ENCODE measurements around the gene MPPED2. TPM values are rescaled to one million over a fixed set of nuclear protein-coding genes. Genes with fewer than 3 reads are reported as not detected.
A peak's percentile ranks its signal among the peaks of the same experiment; 100 is the strongest.

MPPED2 gene
- total and polyA plus RNA-seq, 7 donors, result 0.80 to 19.1 (median 6.8) TPM; not detected in 2

GRCh38 chr11:30573951-30574350 is 12.2 kb downstream of the MPPED2 start:
- no peak for DNase-seq
- TF ChIP-seq EP300 (IDR thresholded peaks at IDR 0.05) (no peak), CTCF (IDR thresholded peaks at IDR 0.05) (no peak), POLR2A (IDR thresholded peaks at IDR 0.05) (no peak), POLR2AphosphoS5 (IDR thresholded peaks at IDR 0.05) (no peak)
- intact Hi-C loops (cut with DNase I), result no loop called here

GRCh38 chr11:30568931-30569330 is 17.2 kb downstream of the MPPED2 start:
- intact Hi-C loops (cut with DNase I), result no loop called here
- H3K9me3 ChIP-seq, result no peaks in the 10 kb centered on the region
- H3K4me3 ChIP-seq, result no peak overlapping the region
- WGBS, 2 donors, result 50 to 69% methylated on average over 8 of the region's 8 CpGs
- H3K4me1 ChIP-seq, result peaks cover 0 to 21% (median 12%) of the 10 kb centered on the region in 4 donors
- no peak overlapping the region for H3K27ac ChIP-seq
- no peaks in the 10 kb centered on the region for H3K27me3 ChIP-seq
- H3K36me3 ChIP-seq, result no peaks in the 10 kb centered on the region
- DNase-seq, result no peak
- TF ChIP-seq CTCF (IDR thresholded peaks at IDR 0.05) (no peak), POLR2AphosphoS5 (IDR thresholded peaks at IDR 0.05) (no peak), EP300 (IDR thresholded peaks at IDR 0.05) (no peak), POLR2A (IDR thresholded peaks at IDR 0.05) (no peak)

More at GRCh38 chr11:30573951-30574350, 12.2 kb downstream of the MPPED2 start:
- Histone ChIP-seq H3K27ac (no peak overlapping the region), H3K9me3 (no peaks in the 10 kb centered on the region), H3K4me1 (no peaks in the 10 kb centered on the region), H3K4me3 (no peak overlapping the region), H3K27me3 (no peaks in the 10 kb centered on the region), H3K36me3 (peaks cover 0 to under 1% (median 0%) of the 10 kb centered on the region in 4 donors)
- 93% methylated on average over 2 of the region's 2 CpGs for WGBS, 2 donors

GRCh38 chr11:30567644-30568043 is 18.5 kb downstream of the MPPED2 start:
- intact Hi-C loops (cut with DNase I), result no loop called here
- H3K27me3 ChIP-seq, result no peaks in the 10 kb centered on the region
- WGBS, 2 donors, result 32 to 57% methylated on average over 1 of the region's 1 CpG
- no peak overlapping the region for H3K4me3 ChIP-seq
- no peak for DNase-seq
- H3K4me1 ChIP-seq, result peaks cover 0 to 21% (median 12%) of the 10 kb centered on the region in 4 donors
- TF ChIP-seq CTCF (IDR thresholded peaks at IDR 0.05) (no peak), POLR2A (IDR thresholded peaks at IDR 0.05) (no peak), EP300 (IDR thresholded peaks at IDR 0.05) (no peak), POLR2AphosphoS5 (IDR thresholded peaks at IDR 0.05) (no peak)
- no peaks in the 10 kb centered on the region for H3K36me3 ChIP-seq
- peak overlapping the region in 2 of 4 donors; percentile 38 for H3K27ac ChIP-seq
- H3K9me3 ChIP-seq, result no peaks in the 10 kb centered on the region

- intact Hi-C loops (cut with DNase I), result no loop called here
- no peak for DNase-seq
- H3K27ac ChIP-seq, result peak overlapping the region in 2 of 4 donors; percentile 38
- no peaks in the 10 kb centered on the region for H3K36me3 ChIP-seq
- no peak overlapping the region for H3K4me3 ChIP-seq
- no peak for TF ChIP-seq EP300 (IDR thresholded peaks at IDR 0.05)
- WGBS, 2 donors, result 52 to 76% methylated on average over 5 of the region's 5 CpGs
- H3K9me3 ChIP-seq, result no peaks in the 10 kb centered on the region
- no peaks in the 10 kb centered on the region for H3K27me3 ChIP-seq
- H3K4me1 ChIP-seq, result peaks cover 0 to 21% (median 12%) of the 10 kb centered on the region in 4 donors
Measured at GRCh38 chr11:30567120-30567519, 19.0 kb downstream of the MPPED2 start.

GRCh38 chr11:30566482-30566881 is 19.7 kb downstream of the MPPED2 start:
- Histone ChIP-seq H3K9me3 (no peaks in the 10 kb centered on the region), H3K27me3 (no peaks in the 10 kb centered on the region), H3K36me3 (no peaks in the 10 kb centered on the region), H3K4me1 (peaks cover 0 to 23% (median 12%) of the 10 kb centered on the region in 4 donors), H3K27ac (peak overlapping the region in 1 of 4 donors; percentile 38), H3K4me3 (no peak overlapping the region)
- TF ChIP-seq POLR2A (IDR thresholded peaks at IDR 0.05) (no peak), POLR2AphosphoS5 (IDR thresholded peaks at IDR 0.05) (no peak)
- intact Hi-C loops (cut with DNase I), result no loop called here
- WGBS, 2 donors, result 78 to 81% methylated on average over 3 of the region's 3 CpGs
- no peak for DNase-seq

GRCh38 chr11:30565027-30565426 is 21.1 kb downstream of the MPPED2 start:
- Histone ChIP-seq H3K27ac (no peak overlapping the region), H3K4me1 (peaks cover 0 to 34% (median 20%) of the 10 kb centered on the region in 4 donors), H3K4me3 (no peak overlapping the region), H3K36me3 (no peaks in the 10 kb centered on the region), H3K27me3 (no peaks in the 10 kb centered on the region), H3K9me3 (no peaks in the 10 kb centered on the region)
- intact Hi-C loops (cut with DNase I), result no loop called here
- no peak for DNase-seq
- TF ChIP-seq POLR2AphosphoS5 (IDR thresholded peaks at IDR 0.05) (no peak), POLR2A (IDR thresholded peaks at IDR 0.05) (no peak)
- WGBS, 2 donors, result 50 to 82% methylated on average over 10 of the region's 10 CpGs
